ENCODE data around the gene GSN.

GSN gene

GRCh38 chr9:121296213-121297127 is 28.5 kb downstream of the GSN start:
- TF ChIP-seq EZH2phosphoT487 (IDR thresholded peaks at IDR 0.05; ENCODE audit: borderline replicate concordance) (no peak), CTCF (conservative IDR thresholded peaks at IDR 0.05; ENCODE audit: low read length) (no peak)
- no peaks in the 10 kb centered on the region for H4K20me1 ChIP-seq (ENCODE audit: insufficient read depth, low read length, poor library complexity, severe bottlenecking)

GRCh38 chr9:121297389-121297788 is 29.4 kb downstream of the GSN start:
- H3K4me1 ChIP-seq (ENCODE audit: insufficient read depth, low read length, poor library complexity, severe bottlenecking): peaks cover 10% of the 10 kb centered on the region
- no peak overlapping the region for H3K4me3 ChIP-seq (ENCODE audit: low read length, poor library complexity, severe bottlenecking)
- no peaks in the 10 kb centered on the region for H3F3A ChIP-seq (ENCODE audit: low read depth)
- H3K9ac ChIP-seq (ENCODE audit: low read depth, low read length, poor library complexity, severe bottlenecking): no peak overlapping the region
- no peaks in the 10 kb centered on the region for H3K9me2 ChIP-seq (replicated peaks; ENCODE audit: low read depth, low read length)
- no peaks in the 10 kb centered on the region for H3K79me2 ChIP-seq (ENCODE audit: insufficient read depth, low read length)
- no peaks in the 10 kb centered on the region for H3K9me3 ChIP-seq (ENCODE audit: insufficient read depth, low read depth, low read length)
- TF ChIP-seq CTCF (conservative IDR thresholded peaks at IDR 0.05; ENCODE audit: low read length): no peak
- no peak for TF ChIP-seq EZH2phosphoT487 (IDR thresholded peaks at IDR 0.05; ENCODE audit: borderline replicate concordance)
- H2AFZ ChIP-seq (ENCODE audit: low read length): no peak overlapping the region
- H3K4me2 ChIP-seq (ENCODE audit: low read depth, low read length, poor library complexity, severe bottlenecking): no peak overlapping the region
- no peaks in the 10 kb centered on the region for H3K27me3 ChIP-seq (ENCODE audit: insufficient read depth, low read length, poor library complexity, severe bottlenecking)
- no peaks in the 10 kb centered on the region for H4K20me1 ChIP-seq (ENCODE audit: insufficient read depth, low read length, poor library complexity, severe bottlenecking)
- H3K36me3 ChIP-seq (ENCODE audit: insufficient read depth, low read length): no peaks in the 10 kb centered on the region

More at GRCh38 chr9:121296213-121297127, 28.5 kb downstream of the GSN start:
- no peaks in the 10 kb centered on the region for H3F3A ChIP-seq (ENCODE audit: low read depth)
- H3K9me2 ChIP-seq (replicated peaks; ENCODE audit: low read depth, low read length): no peaks in the 10 kb centered on the region
- no peaks in the 10 kb centered on the region for H3K27me3 ChIP-seq (ENCODE audit: insufficient read depth, low read length, poor library complexity, severe bottlenecking)
- H3K4me3 ChIP-seq (ENCODE audit: low read length, poor library complexity, severe bottlenecking): no peak overlapping the region
- no peak overlapping the region for H2AFZ ChIP-seq (ENCODE audit: low read length)
- H3K36me3 ChIP-seq (ENCODE audit: insufficient read depth, low read length): no peaks in the 10 kb centered on the region
- H3K4me2 ChIP-seq (ENCODE audit: low read depth, low read length, poor library complexity, severe bottlenecking): no peak overlapping the region
- H3K9ac ChIP-seq (ENCODE audit: low read depth, low read length, poor library complexity, severe bottlenecking): no peak overlapping the region
- H3K4me1 ChIP-seq (ENCODE audit: insufficient read depth, low read length, poor library complexity, severe bottlenecking): peaks cover 10% of the 10 kb centered on the region
- no peaks in the 10 kb centered on the region for H3K9me3 ChIP-seq (ENCODE audit: insufficient read depth, low read depth, low read length)
- no peaks in the 10 kb centered on the region for H3K79me2 ChIP-seq (ENCODE audit: insufficient read depth, low read length)

GRCh38 chr9:121298016-121298538 is 30.1 kb downstream of the GSN start:
- no peak overlapping the region for H3K9ac ChIP-seq (ENCODE audit: low read depth, low read length, poor library complexity, severe bottlenecking)
- no peak overlapping the region for H3K4me3 ChIP-seq (ENCODE audit: low read length, poor library complexity, severe bottlenecking)
- H2AFZ ChIP-seq (ENCODE audit: low read length): no peak overlapping the region
- H3F3A ChIP-seq (ENCODE audit: low read depth): no peaks in the 10 kb centered on the region
- H3K9me3 ChIP-seq (ENCODE audit: insufficient read depth, low read depth, low read length): no peaks in the 10 kb centered on the region
- no peak overlapping the region for H3K4me2 ChIP-seq (ENCODE audit: low read depth, low read length, poor library complexity, severe bottlenecking)
- no peak for TF ChIP-seq CTCF (conservative IDR thresholded peaks at IDR 0.05; ENCODE audit: low read length)
- TF ChIP-seq EZH2phosphoT487 (IDR thresholded peaks at IDR 0.05; ENCODE audit: borderline replicate concordance): no peak
- H3K4me1 ChIP-seq (ENCODE audit: insufficient read depth, low read length, poor library complexity, severe bottlenecking): peaks cover 10% of the 10 kb centered on the region
- no peaks in the 10 kb centered on the region for H3K79me2 ChIP-seq (ENCODE audit: insufficient read depth, low read length)
- H3K36me3 ChIP-seq (ENCODE audit: insufficient read depth, low read length): no peaks in the 10 kb centered on the region
- no peaks in the 10 kb centered on the region for H3K27me3 ChIP-seq (ENCODE audit: insufficient read depth, low read length, poor library complexity, severe bottlenecking)
- H3K9me2 ChIP-seq (replicated peaks; ENCODE audit: low read depth, low read length): no peaks in the 10 kb centered on the region
- H4K20me1 ChIP-seq (ENCODE audit: insufficient read depth, low read length, poor library complexity, severe bottlenecking): no peaks in the 10 kb centered on the region
